GM20000 (cell line): ENCODE results near the gene SYTL5.

Experiments
- DNase-seq: peaks from one replicate; pipeline ENCODE4 v3.0.0; 2012; ENCODE audit warnings: low spot score
- TF ChIP-seq, protein P1 (sequence below): IDR thresholded peaks from 2 replicates; pipeline ENCODE4 v1.5.1; 2012; ENCODE audit warnings: mild to moderate bottlenecking, control low read depth; ENCODE audit errors: extremely low read depth, missing control alignments

The SYTL5 gene

DNA sequence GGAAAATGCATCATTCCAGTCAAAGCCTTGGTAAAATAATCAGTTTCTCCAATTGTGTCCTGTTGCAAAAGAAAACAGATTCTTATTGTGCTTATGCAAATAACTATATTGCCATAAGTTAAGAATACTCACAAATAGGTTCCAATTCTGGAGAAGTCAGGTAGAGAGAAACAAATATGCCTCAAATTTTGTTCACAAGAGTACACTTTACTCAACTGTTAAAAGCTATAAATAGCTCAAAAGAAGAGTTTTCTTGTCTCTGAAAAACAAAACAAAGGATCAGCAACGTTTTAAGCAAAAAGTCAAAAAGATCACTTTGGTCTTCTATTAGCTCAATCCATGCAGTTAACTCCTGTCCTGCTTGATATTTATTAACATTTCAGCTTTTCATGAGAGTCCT is 21.9 kb downstream of the SYTL5 start:
- TF ChIP-seq, protein P1, sequence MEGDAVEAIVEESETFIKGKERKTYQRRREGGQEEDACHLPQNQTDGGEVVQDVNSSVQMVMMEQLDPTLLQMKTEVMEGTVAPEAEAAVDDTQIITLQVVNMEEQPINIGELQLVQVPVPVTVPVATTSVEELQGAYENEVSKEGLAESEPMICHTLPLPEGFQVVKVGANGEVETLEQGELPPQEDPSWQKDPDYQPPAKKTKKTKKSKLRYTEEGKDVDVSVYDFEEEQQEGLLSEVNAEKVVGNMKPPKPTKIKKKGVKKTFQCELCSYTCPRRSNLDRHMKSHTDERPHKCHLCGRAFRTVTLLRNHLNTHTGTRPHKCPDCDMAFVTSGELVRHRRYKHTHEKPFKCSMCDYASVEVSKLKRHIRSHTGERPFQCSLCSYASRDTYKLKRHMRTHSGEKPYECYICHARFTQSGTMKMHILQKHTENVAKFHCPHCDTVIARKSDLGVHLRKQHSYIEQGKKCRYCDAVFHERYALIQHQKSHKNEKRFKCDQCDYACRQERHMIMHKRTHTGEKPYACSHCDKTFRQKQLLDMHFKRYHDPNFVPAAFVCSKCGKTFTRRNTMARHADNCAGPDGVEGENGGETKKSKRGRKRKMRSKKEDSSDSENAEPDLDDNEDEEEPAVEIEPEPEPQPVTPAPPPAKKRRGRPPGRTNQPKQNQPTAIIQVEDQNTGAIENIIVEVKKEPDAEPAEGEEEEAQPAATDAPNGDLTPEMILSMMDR, result no peak
- no peak for DNase-seq

DNA sequence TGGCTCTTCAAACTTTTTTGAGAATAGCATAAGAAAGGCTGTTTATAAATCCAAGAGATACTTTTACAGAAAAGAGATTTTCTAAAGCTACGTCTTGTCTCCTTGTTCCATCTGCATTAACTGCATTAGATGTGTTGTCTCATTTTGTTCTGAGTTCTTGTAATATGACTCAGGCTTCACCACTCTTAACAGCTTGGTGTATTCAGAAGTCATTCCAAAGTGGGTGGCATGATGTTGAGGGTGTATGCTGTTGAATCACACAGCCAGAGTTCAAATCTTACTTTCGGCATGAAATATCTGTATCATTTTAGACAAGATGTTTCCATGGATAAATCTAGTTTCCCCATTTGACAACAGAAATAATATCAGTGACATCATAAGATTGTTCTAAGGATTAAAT is 30.1 kb downstream of the SYTL5 start:
- TF ChIP-seq, protein P1, result no peak
- no peak for DNase-seq

GRCh38 chrX:38038501-38038900 is 32.1 kb downstream of the SYTL5 start:
- TF ChIP-seq, protein P1, result no peak

DNA sequence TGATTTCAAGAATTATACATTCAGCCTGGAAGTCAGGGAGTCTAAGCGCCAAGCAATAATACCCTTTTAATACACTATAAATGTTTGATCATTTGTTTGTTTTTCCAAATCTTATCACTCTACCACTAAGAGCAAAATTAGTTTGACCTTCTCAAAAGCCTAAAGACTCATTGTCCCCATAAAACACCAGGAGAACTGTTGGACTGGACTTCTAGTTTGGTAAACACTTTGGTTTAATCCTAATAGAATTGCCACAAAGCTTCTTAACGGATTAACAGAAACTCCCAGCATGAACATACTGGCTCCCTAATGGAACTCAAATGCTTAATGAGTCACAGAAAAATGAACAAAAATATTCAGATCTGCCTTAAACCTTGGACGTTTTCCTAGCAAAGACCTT is 34.9 kb downstream of the SYTL5 start:
- no peak for DNase-seq
- TF ChIP-seq, protein P1, result no peak

More at GRCh38 chrX:38038501-38038900, 32.1 kb downstream of the SYTL5 start:
- no peak for DNase-seq

GRCh38 chrX:38044701-38045100 is 38.3 kb downstream of the SYTL5 start:
- TF ChIP-seq, protein P1, result no peak
- DNase-seq, result no peak

- no peak for DNase-seq
- TF ChIP-seq, protein P1, result no peak
These were observed 39.3 kb downstream of the SYTL5 start for GRCh38 chrX:38045538-38046096.

- TF ChIP-seq, protein P1, result no peak
- no peak for DNase-seq
These were observed 42.5 kb downstream of the SYTL5 start for GRCh38 chrX:38048886-38049285.

- TF ChIP-seq, protein P1, result no peak
- DNase-seq, result no peak
These were observed 44.5 kb downstream of the SYTL5 start for GRCh38 chrX:38050806-38051205.
